Camera-type eye (tissue), 1 donor: ENCODE results near the gene MRPL28. TPM values are rescaled to one million over a fixed set of nuclear protein-coding genes. Genes with fewer than 3 reads are reported as not detected.

Source experiments
- total RNA-seq: library from RNA; depleted of rRNA; stranded (reverse); fragments of >200 nt; gene quantifications from one replicate; pipeline ENCODE4 v1.2.3, GENCODE V29; 2014

Gene MRPL28
- total RNA-seq: 44.0 TPM

GRCh38 chr16:370443-370842, at the start of gene MRPL28:
Gene MRPL28 (minus strand): TSS chr16:370538. CDS start chr16:370218, 320 bp downstream.

GRCh38 chr16:401468-402348, 31.4 kb upstream of the MRPL28 start, which contains the start of gene DECR2:
Gene DECR2 (plus strand): TSS chr16:401885. CDS start chr16:401964, 79 bp downstream.

GRCh38 chr16:397135-397661, 26.9 kb upstream of the MRPL28 start, which contains the start of gene NME4:
Gene NME4 (plus strand): TSS chr16:397199. CDS start chr16:397223, 24 bp downstream.

GRCh38 chr16:381789-382717, 11.7 kb upstream of the MRPL28 start, which contains the start of gene PGAP6:
Gene PGAP6 (minus strand): TSS chr16:381978. CDS start chr16:381821, 157 bp downstream.

GRCh38 chr16:352547-353403, 17.6 kb downstream of the MRPL28 start, which contains the start of gene AXIN1:
Gene AXIN1 (minus strand): TSS chr16:352723. CDS start chr16:347025, 5,698 bp downstream.

Other genes with a start within 250 kb of the MRPL28 start
- 29.9 TPM for gene NPRL3, start 231.9 kb downstream of the MRPL28 start, total RNA-seq
- 2.2 TPM for gene HBZ, start 217.9 kb downstream of the MRPL28 start, total RNA-seq
- gene HBM, start 204.6 kb downstream of the MRPL28 start, total RNA-seq: 15.4 TPM
- 1,606 TPM for gene HBA2, start 197.7 kb downstream of the MRPL28 start, total RNA-seq
- 1,075 TPM for gene HBA1, start 193.9 kb downstream of the MRPL28 start, total RNA-seq
- gene HBQ1, start 190.1 kb downstream of the MRPL28 start, total RNA-seq: 4.1 TPM
- 160 TPM for gene LUC7L, start 141.1 kb downstream of the MRPL28 start, total RNA-seq
- gene FAM234A, start 135.7 kb downstream of the MRPL28 start, total RNA-seq: 66.5 TPM
- 8.2 TPM for gene RGS11, start 94.6 kb downstream of the MRPL28 start, total RNA-seq
- 10.5 TPM for gene ARHGDIG, start 89.9 kb downstream of the MRPL28 start, total RNA-seq
- 2.1 TPM for gene PDIA2, start 87.4 kb downstream of the MRPL28 start, total RNA-seq
- gene AXIN1, start 17.8 kb downstream of the MRPL28 start, total RNA-seq: 20.4 TPM
- 14.2 TPM for gene PGAP6, start 11.4 kb upstream of the MRPL28 start, total RNA-seq
- 30.3 TPM for gene NME4, start 26.7 kb upstream of the MRPL28 start, total RNA-seq
- gene DECR2, start 31.3 kb upstream of the MRPL28 start, total RNA-seq: 10.2 TPM
- gene RAB11FIP3, start 55.1 kb upstream of the MRPL28 start, total RNA-seq: 37.7 TPM
- gene CAPN15, start 157.2 kb upstream of the MRPL28 start, total RNA-seq: 31.0 TPM
- 2.0 TPM for gene PRR35, start 189.9 kb upstream of the MRPL28 start, total RNA-seq
- 0.66 TPM for gene NHLRC4, start 196.5 kb upstream of the MRPL28 start, total RNA-seq
- 36.3 TPM for gene PIGQ, start 199.4 kb upstream of the MRPL28 start, total RNA-seq
- gene RAB40C, start 219.5 kb upstream of the MRPL28 start, total RNA-seq: 18.9 TPM